Trophoblast cell (in vitro differentiated cells and primary cell): ENCODE data around the gene RNF207.

ENCODE experiments used
- DNase-seq, 2 donors: peaks; one replicate each; pipeline ENCODE4 v3.0.0-alpha.2; 2016
- H2AFZ ChIP-seq: 2 replicates; pipeline ENCODE4 v1.6.1; 2013; ENCODE audit warnings: low read length, moderate library complexity, mild to moderate bottlenecking; ENCODE audit not compliant: insufficient read depth, poor library complexity
- H2AK5ac ChIP-seq: 2 replicates; pipeline ENCODE4 v1.6.1; 2013; ENCODE audit warnings: mild to moderate bottlenecking, low read length
- H2BK120ac ChIP-seq: 2 replicates; pipeline ENCODE4 v1.6.1; 2013; ENCODE audit warnings: low read length, mild to moderate bottlenecking, moderate library complexity; ENCODE audit not compliant: insufficient read depth, poor library complexity
- H2BK12ac ChIP-seq: 2 replicates; pipeline ENCODE4 v1.6.1; 2013; ENCODE audit warnings: mild to moderate bottlenecking, low read length, moderate library complexity
- H2BK5ac ChIP-seq: 2 replicates; pipeline ENCODE4 v1.6.1; 2013; ENCODE audit warnings: low read length, low read depth, moderate library complexity, mild to moderate bottlenecking; ENCODE audit not compliant: poor library complexity
- H3K14ac ChIP-seq: 2 replicates; pipeline ENCODE4 v1.6.1; 2013; ENCODE audit warnings: mild to moderate bottlenecking, low read length
- H3K18ac ChIP-seq: 2 replicates; pipeline ENCODE4 v1.6.1; 2013; ENCODE audit warnings: mild to moderate bottlenecking, low read length
- H3K23ac ChIP-seq: 2 replicates; pipeline ENCODE4 v1.6.1; 2013; ENCODE audit warnings: low read length
- H3K27ac ChIP-seq: 2 replicates; pipeline ENCODE4 v1.5.1; 2013; ENCODE audit warnings: low read depth, mild to moderate bottlenecking, inconsistent platforms, low read length, moderate library complexity
- H3K27me3 ChIP-seq: 2 replicates; pipeline ENCODE4 v1.6.1; 2013; ENCODE audit warnings: inconsistent platforms, mild to moderate bottlenecking, low read length, moderate library complexity; ENCODE audit not compliant: insufficient read depth
- H3K36me3 ChIP-seq, 2 experiments: 1 replicate in 1 of 2; 2 replicates in 1 of 2; pipeline ENCODE4 v1.6.1; 2013; ENCODE audit warnings: low read length in 2 of 2, mild to moderate bottlenecking in 2 of 2, moderate library complexity in 1 of 2; ENCODE audit not compliant: insufficient read depth in 2 of 2, control insufficient read depth in 1 of 2
- H3K4ac ChIP-seq: 2 replicates; pipeline ENCODE4 v1.6.1; 2013; ENCODE audit warnings: low read depth, mild to moderate bottlenecking, low read length, moderate library complexity
- H3K4me1 ChIP-seq, 2 experiments: 1 replicate in 1 of 2; 2 replicates in 1 of 2; pipeline ENCODE4 v1.6.1; 2013; ENCODE audit warnings: low read length in 2 of 2, mild to moderate bottlenecking in 2 of 2, moderate library complexity in 1 of 2; ENCODE audit not compliant: insufficient read depth in 2 of 2, control insufficient read depth in 1 of 2
- H3K4me2 ChIP-seq: 2 replicates; pipeline ENCODE4 v1.6.1; 2013; ENCODE audit warnings: inconsistent platforms, mild to moderate bottlenecking, low read length, moderate library complexity
- H3K4me3 ChIP-seq: 2 replicates; pipeline ENCODE4 v1.5.1; 2013; ENCODE audit warnings: mild to moderate bottlenecking, low read depth, low read length, inconsistent platforms
- H3K79me1 ChIP-seq: one replicate; pipeline ENCODE4 v1.6.1; 2013; ENCODE audit warnings: low read length
- H3K79me2 ChIP-seq: 2 replicates; pipeline ENCODE4 v1.6.1; 2013; ENCODE audit warnings: low read length, mild to moderate bottlenecking; ENCODE audit not compliant: control insufficient read depth, insufficient read depth, poor library complexity
- H3K9ac ChIP-seq: 2 replicates; pipeline ENCODE4 v1.6.1; 2013; ENCODE audit warnings: mild to moderate bottlenecking, low read length
- H3K9me3 ChIP-seq: 2 replicates; pipeline ENCODE4 v1.6.1; 2013; ENCODE audit warnings: low read depth, mild to moderate bottlenecking, control low read depth, inconsistent platforms, low read length; ENCODE audit not compliant: insufficient read depth
- H4K12ac ChIP-seq: 2 replicates; pipeline ENCODE4 v1.6.1; 2013; ENCODE audit warnings: low read depth, mild to moderate bottlenecking, low read length, moderate library complexity
- H4K8ac ChIP-seq: 2 replicates; pipeline ENCODE4 v1.6.1; 2013; ENCODE audit warnings: low read depth, mild to moderate bottlenecking, low read length, moderate library complexity
- H4K91ac ChIP-seq: one replicate; pipeline ENCODE4 v1.6.1; 2013; ENCODE audit warnings: low read depth, mild to moderate bottlenecking, low read length, moderate library complexity
- WGBS: extraction: QIAGEN DNeasy Blood & Tissue Kit; methylation state at CpG from one replicate; pipeline ENCODE4 v1.1.7; 2013; ENCODE audit warnings: missing lambda C conversion rate; ENCODE audit not compliant: insufficient read length, insufficient coverage; ENCODE audit errors: extremely low coverage; 5-methylcytosine and 5-hydroxymethylcytosine counted together

RNF207 gene

GRCh38 chr1:6191968-6192367, 14.0 kb upstream of the RNF207 start:
- Histone ChIP-seq H3K36me3 (peaks cover 72 to 77% of the 10 kb centered on the region in 2 experiments), H3K79me1 (no peaks in the 10 kb centered on the region), H3K27me3 (no peaks in the 10 kb centered on the region), H3K4me1 (no peaks in the 10 kb centered on the region), H4K8ac (no peak overlapping the region), H3K9ac (no peak overlapping the region), H2BK120ac (no peak overlapping the region), H3K4me3 (no peak overlapping the region), H2BK5ac (no peak overlapping the region), H3K23ac (no peak overlapping the region), H2AFZ (no peak overlapping the region), H3K9me3 (no peaks in the 10 kb centered on the region), H3K18ac (no peak overlapping the region), H3K27ac (no peak overlapping the region), H2BK12ac (no peak overlapping the region), H3K4ac (peak overlapping the region; percentile 42), H3K4me2 (no peak overlapping the region), H4K91ac (no peak overlapping the region), H3K14ac (no peak overlapping the region), H3K79me2 (no peaks in the 10 kb centered on the region), H2AK5ac (no peak overlapping the region), H4K12ac (no peak overlapping the region)
- no peak for DNase-seq
- no CpG with 5 or more reads among the region's 1 CpG for WGBS

DNA sequence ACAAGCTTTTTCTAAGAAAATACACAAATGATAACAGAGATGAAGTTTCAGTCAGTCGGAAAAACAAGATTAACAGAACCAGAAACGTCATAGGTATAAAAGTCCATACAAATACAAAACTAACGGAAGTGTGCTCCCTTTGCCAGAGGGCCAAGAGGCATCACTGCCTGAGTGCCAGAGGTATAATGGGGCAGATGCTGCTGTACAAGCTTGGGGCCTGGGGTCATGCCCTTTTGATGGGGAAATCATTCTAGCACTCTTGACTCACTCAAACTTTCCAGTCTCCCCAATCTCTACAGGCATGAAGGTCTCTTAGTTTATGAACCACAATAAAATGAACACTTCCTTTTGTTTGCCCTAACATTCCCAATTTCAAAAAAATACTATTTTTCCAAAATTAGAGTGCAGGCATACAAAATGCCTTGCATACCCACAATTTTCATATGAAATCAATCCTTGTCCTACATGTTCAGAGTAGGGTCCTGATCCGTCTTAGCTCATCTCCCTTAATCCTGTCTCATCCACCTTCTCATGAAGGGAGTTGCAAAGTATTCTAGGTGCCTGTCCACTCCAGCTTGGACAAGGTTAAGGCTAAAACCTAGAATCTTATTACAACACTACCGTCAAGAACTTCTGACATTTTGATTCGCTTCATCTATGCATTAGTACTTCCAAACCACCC, 8.0 kb upstream of the RNF207 start:
- H3K36me3 ChIP-seq: peaks cover 33 to 37% of the 10 kb centered on the region in 2 experiments
- no peak overlapping the region for H3K18ac ChIP-seq
- H2BK5ac ChIP-seq: no peak overlapping the region
- no peak overlapping the region for H2BK120ac ChIP-seq
- WGBS: no CpG with 5 or more reads among the region's 6 CpGs
- DNase-seq: no peak
- H3K4me2 ChIP-seq: peak overlapping the region; percentile 56
- H3K79me2 ChIP-seq: peaks cover 13% of the 10 kb centered on the region
- no peak overlapping the region for H3K23ac ChIP-seq
- H2BK12ac ChIP-seq: no peak overlapping the region
- H3K79me1 ChIP-seq: peaks cover 12% of the 10 kb centered on the region
- no peak overlapping the region for H4K91ac ChIP-seq
- H3K4me3 ChIP-seq: no peak overlapping the region
- no peak overlapping the region for H3K9ac ChIP-seq
- no peak overlapping the region for H2AFZ ChIP-seq
- no peak overlapping the region for H4K12ac ChIP-seq
- H4K8ac ChIP-seq: no peak overlapping the region
- H2AK5ac ChIP-seq: no peak overlapping the region
- H3K4me1 ChIP-seq: peaks cover 4 to 5% of the 10 kb centered on the region in 2 experiments
- peak overlapping the region; percentile 84 for H3K4ac ChIP-seq
- H3K27me3 ChIP-seq: no peaks in the 10 kb centered on the region
- H3K14ac ChIP-seq: no peak overlapping the region
- H3K27ac ChIP-seq: no peak overlapping the region
- H3K9me3 ChIP-seq: no peaks in the 10 kb centered on the region

- H4K12ac ChIP-seq: peak overlapping the region; percentile 93
- peak overlapping the region; percentile 12 for H2BK120ac ChIP-seq
- no peak overlapping the region for H2BK12ac ChIP-seq
- peaks cover 25 to 28% of the 10 kb centered on the region in 2 experiments for H3K36me3 ChIP-seq
- peak overlapping the region; percentile 100 for H3K4me3 ChIP-seq
- peaks cover 12% of the 10 kb centered on the region for H3K79me1 ChIP-seq
- peak overlapping the region; percentile 25 for H2AK5ac ChIP-seq
- H3K27ac ChIP-seq: peak overlapping the region; percentile 54
- no peaks in the 10 kb centered on the region for H3K27me3 ChIP-seq
- peaks cover 13% of the 10 kb centered on the region for H3K79me2 ChIP-seq
- H2AFZ ChIP-seq: peak overlapping the region; percentile 77
- H3K14ac ChIP-seq: peak overlapping the region; percentile 96
- no peak overlapping the region for H3K23ac ChIP-seq
- H3K9ac ChIP-seq: peak overlapping the region; percentile 99
- peak overlapping the region; percentile 70 for H2BK5ac ChIP-seq
- H3K4ac ChIP-seq: peak overlapping the region; percentile 92
- peak overlapping the region; percentile 83 for H4K8ac ChIP-seq
- DNase-seq: peak in 1 of 2 donors; percentile 12
- peak overlapping the region; percentile 56 for H3K4me2 ChIP-seq
- H3K9me3 ChIP-seq: no peaks in the 10 kb centered on the region
- H3K4me1 ChIP-seq: peaks cover 4 to 5% of the 10 kb centered on the region in 2 experiments
- WGBS: no CpG with 5 or more reads among the region's 31 CpGs
- H3K18ac ChIP-seq: peak overlapping the region; percentile 88
- H4K91ac ChIP-seq: peak overlapping the region; percentile 85
These were observed 7.1 kb upstream of the RNF207 start for GRCh38 chr1:6198646-6199297.

GRCh38 chr1:6199298-6200187, 6.4 kb upstream of the RNF207 start, which contains the start of gene RPL22:
Gene RPL22 (minus strand): TSS chr1:6199595. CDS start chr1:6199573, 22 bp downstream.
- peak within 1 kb of the TSS; percentile 95 for H4K8ac ChIP-seq
- H3K4me1 ChIP-seq: peaks cover 4 to 5% of the 10 kb centered on the region in 2 experiments
- peak within 1 kb of the TSS; percentile 88 for H3K18ac ChIP-seq
- peak within 1 kb of the TSS; percentile 69 for H2AK5ac ChIP-seq
- peak within 1 kb of the TSS; percentile 54 for H3K27ac ChIP-seq
- H3K79me1 ChIP-seq: peaks cover 12% of the 10 kb centered on the region
- H3K36me3 ChIP-seq: peaks cover 19 to 20% of the 10 kb centered on the region in 2 experiments
- H3K4me3 ChIP-seq: peak within 1 kb of the TSS; percentile 100
- peak within 1 kb of the TSS; percentile 93 for H4K12ac ChIP-seq
- peak within 1 kb of the TSS; percentile 82 for H2BK120ac ChIP-seq
- H4K91ac ChIP-seq: peak within 1 kb of the TSS; percentile 91
- H2BK5ac ChIP-seq: peak within 1 kb of the TSS; percentile 71
- no peaks in the 10 kb centered on the region for H3K27me3 ChIP-seq
- H2AFZ ChIP-seq: peak within 1 kb of the TSS; percentile 77
- no CpG with 5 or more reads among the region's 53 CpGs for WGBS
- H3K4me2 ChIP-seq: peak within 1 kb of the TSS; percentile 56
- peak within 1 kb of the TSS; percentile 92 for H3K4ac ChIP-seq
- DNase-seq: peak; percentile 99 to 100
- no peak within 1 kb of the TSS for H3K23ac ChIP-seq
- no peaks in the 10 kb centered on the region for H3K9me3 ChIP-seq
- H3K79me2 ChIP-seq: peaks cover 13% of the 10 kb centered on the region
- peak within 1 kb of the TSS; percentile 99 for H3K9ac ChIP-seq
- H2BK12ac ChIP-seq: no peak within 1 kb of the TSS
- peak within 1 kb of the TSS; percentile 96 for H3K14ac ChIP-seq
